GM18951 (cell line): ENCODE results near the gene ATP2A2.
A peak's percentile ranks its signal among the peaks of the same experiment; 100 is the strongest.
"Not testable (repeated sequence)": the region's sequence is repeated elsewhere in the genome, so short reads cannot be mapped to it uniquely, and the experiment has no call there.

Experiments used
- POLR2A ChIP-seq: IDR thresholded peaks from 4 replicates; pipeline ENCODE4 v1.6.1; 2011; ENCODE audit warnings: mild to moderate bottlenecking; ENCODE audit not compliant: insufficient read length, insufficient read depth; ENCODE audit errors: extremely low read depth
- in situ Hi-C: fragments of 300-500 bp; cut with MboI; formaldehyde crosslinking; loops from one replicate; pipeline ENCODE4 v1.12.0; 2022; ENCODE audit warnings: low sequenced_read_pairs, mixed read lengths, inconsistent platforms; ENCODE audit not compliant: unreplicated experiment

Gene ATP2A2

GRCh38 chr12:110320550-110320949 is 39.5 kb downstream of the ATP2A2 start:
- in situ Hi-C loops, result no loop called here
- no peak for TF ChIP-seq POLR2A

- TF ChIP-seq POLR2A, result no peak
- in situ Hi-C loops, result no loop called here
Measured at GRCh38 chr12:110329710-110330109, 48.7 kb downstream of the ATP2A2 start.

GRCh38 chr12:110330124-110330523 is 49.1 kb downstream of the ATP2A2 start:
- no peak for TF ChIP-seq POLR2A
- in situ Hi-C loops, result no loop called here

- no peak for TF ChIP-seq POLR2A
- in situ Hi-C loops, result no loop called here
Measured at GRCh38 chr12:110330544-110330943, 49.5 kb downstream of the ATP2A2 start.

- no peak for TF ChIP-seq POLR2A
- in situ Hi-C loops, result no loop called here
Measured at GRCh38 chr12:110333201-110333600, 52.2 kb downstream of the ATP2A2 start.

GRCh38 chr12:110335481-110336045 is 54.5 kb downstream of the ATP2A2 start:
- in situ Hi-C loops, result no loop called here
- TF ChIP-seq POLR2A, result peak; percentile 19

- in situ Hi-C loops, result no loop called here
Measured at GRCh38 chr12:110337912-110338710, 57.1 kb downstream of the ATP2A2 start.

GRCh38 chr12:110338754-110339153 is 57.7 kb downstream of the ATP2A2 start:
- in situ Hi-C loops, result no loop called here

More at GRCh38 chr12:110337912-110338710, 57.1 kb downstream of the ATP2A2 start:
- no peak for TF ChIP-seq POLR2A

GRCh38 chr12:110339184-110339952 is 58.3 kb downstream of the ATP2A2 start:
- in situ Hi-C loops, result no loop called here
- no peak for TF ChIP-seq POLR2A

More at GRCh38 chr12:110338754-110339153, 57.7 kb downstream of the ATP2A2 start:
- TF ChIP-seq POLR2A, result no peak

GRCh38 chr12:110340261-110340660 is 59.2 kb downstream of the ATP2A2 start:
- in situ Hi-C loops, result not testable (repeated sequence)

GRCh38 chr12:110340706-110341105 is 59.7 kb downstream of the ATP2A2 start:
- in situ Hi-C loops, result no loop called here
- TF ChIP-seq POLR2A, result peak; percentile 15

GRCh38 chr12:110342157-110342556 is 61.1 kb downstream of the ATP2A2 start:
- in situ Hi-C loops, result no loop called here
- no peak for TF ChIP-seq POLR2A

- no peak for TF ChIP-seq POLR2A
- in situ Hi-C loops, result no loop called here
Measured at GRCh38 chr12:110343114-110343513, 62.1 kb downstream of the ATP2A2 start.
